Adrenal gland (tissue), 5 donors: ENCODE results near the gene SUFU.

Experiments used
- POLR2A ChIP-seq, 2 donors: fragments of 450-650 bp; IDR thresholded peaks; one replicate each; pipeline ENCODE4 v1.6.1; 2017; ENCODE audit warnings: antibody characterized with exemption in 2 of 2, mild to moderate bottlenecking in 2 of 2, moderate library complexity in 1 of 2
- TF ChIP-seq, protein P1 (sequence below), 6 experiments: fragments of 450-650 bp in 4 of 6; fragments of 200-600 bp in 2 of 6; sonication (generic) in 1 of 6; IDR thresholded peaks; 1 replicate in 5 of 6; 2 replicates in 1 of 6; pipeline versions ENCODE4 v1.5.1 to v1.8.0; 2016 to 2021; ENCODE audit warnings: antibody characterized with exemption in 6 of 6, mild to moderate bottlenecking in 2 of 6, moderate library complexity in 1 of 6
- donor health status: DM: no; HTN: no; CAD: no.

GRCh38 chr10:102635377-102635776, 131.6 kb downstream of the SUFU start:
- TF ChIP-seq, protein P1, sequence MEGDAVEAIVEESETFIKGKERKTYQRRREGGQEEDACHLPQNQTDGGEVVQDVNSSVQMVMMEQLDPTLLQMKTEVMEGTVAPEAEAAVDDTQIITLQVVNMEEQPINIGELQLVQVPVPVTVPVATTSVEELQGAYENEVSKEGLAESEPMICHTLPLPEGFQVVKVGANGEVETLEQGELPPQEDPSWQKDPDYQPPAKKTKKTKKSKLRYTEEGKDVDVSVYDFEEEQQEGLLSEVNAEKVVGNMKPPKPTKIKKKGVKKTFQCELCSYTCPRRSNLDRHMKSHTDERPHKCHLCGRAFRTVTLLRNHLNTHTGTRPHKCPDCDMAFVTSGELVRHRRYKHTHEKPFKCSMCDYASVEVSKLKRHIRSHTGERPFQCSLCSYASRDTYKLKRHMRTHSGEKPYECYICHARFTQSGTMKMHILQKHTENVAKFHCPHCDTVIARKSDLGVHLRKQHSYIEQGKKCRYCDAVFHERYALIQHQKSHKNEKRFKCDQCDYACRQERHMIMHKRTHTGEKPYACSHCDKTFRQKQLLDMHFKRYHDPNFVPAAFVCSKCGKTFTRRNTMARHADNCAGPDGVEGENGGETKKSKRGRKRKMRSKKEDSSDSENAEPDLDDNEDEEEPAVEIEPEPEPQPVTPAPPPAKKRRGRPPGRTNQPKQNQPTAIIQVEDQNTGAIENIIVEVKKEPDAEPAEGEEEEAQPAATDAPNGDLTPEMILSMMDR (IDR thresholded peaks at IDR 0.05) = no peak
- TF ChIP-seq POLR2A (IDR thresholded peaks at IDR 0.05) = no peak
